M059J (cell line): ENCODE results near the gene MRPL45. TPM values are rescaled to one million over a fixed set of nuclear protein-coding genes. Genes with fewer than 3 reads are reported as not detected.

Experiments
- total RNA-seq: library from RNA; depleted of rRNA; stranded (reverse); fragments of >200 nt; shearing (Covaris generic); gene quantifications from 2 replicates; pipeline ENCODE4 v1.2.3, GENCODE V29; 2014; rRNA removed

Gene MRPL45
- total RNA-seq, 1 experiment from 2014 or later, result 48.5 TPM

Other genes starting within 250 kb of the MRPL45 start
- gene TBC1D3C, start 228.5 kb upstream of the MRPL45 start, total RNA-seq, result 1.1 and 1.7 TPM in 2 replicates
- not detected in 2 replicates for gene TBC1D3E, start 169.2 kb upstream of the MRPL45 start, total RNA-seq
- gene TBC1D3, start 104.6 kb upstream of the MRPL45 start, total RNA-seq, result not detected in 2 replicates
- gene GPR179, start 46.8 kb downstream of the MRPL45 start, total RNA-seq, result not detected in 2 replicates
- 3.9 and 9.7 TPM in 2 replicates for gene SOCS7, start 54.7 kb downstream of the MRPL45 start, total RNA-seq
- gene ARHGAP23, start 131.3 kb downstream of the MRPL45 start, total RNA-seq, result 8.5 and 32.0 TPM in 2 replicates